Subcutaneous abdominal adipose tissue (tissue), 5 donors: Measurements from ENCODE around the gene RETREG1.

Experiments
- H3K27ac ChIP-seq: one replicate; pipeline ENCODE4 v1.7.0; 2013; ENCODE audit warnings: low read depth, mild to moderate bottlenecking, inconsistent platforms, low read length, moderate library complexity
- H3K27me3 ChIP-seq, 5 donors: one replicate each; pipeline ENCODE4 v1.7.0; 2013; ENCODE audit warnings: low read length in 5 of 5, inconsistent platforms in 1 of 5; ENCODE audit not compliant: control insufficient read depth in 5 of 5, insufficient read depth in 4 of 5
- H3K36me3 ChIP-seq, 5 donors: one replicate each; pipeline ENCODE4 v1.7.0; 2013; ENCODE audit warnings: low read length in 5 of 5; ENCODE audit not compliant: control insufficient read depth in 5 of 5, insufficient read depth in 5 of 5
- H3K4me1 ChIP-seq, 5 donors: one replicate each; pipeline ENCODE4 v1.7.0; 2013; ENCODE audit warnings: low read length in 5 of 5, mild to moderate bottlenecking in 3 of 5, moderate library complexity in 1 of 5; ENCODE audit not compliant: control insufficient read depth in 5 of 5, insufficient read depth in 5 of 5
- H3K4me3 ChIP-seq, 5 donors: one replicate each; pipeline ENCODE4 v1.7.0; 2013; ENCODE audit warnings: low read length in 5 of 5, low read depth in 1 of 5
- H3K9ac ChIP-seq, 5 donors: one replicate each; pipeline ENCODE4 v1.7.0; 2013; ENCODE audit warnings: low read length in 5 of 5, mild to moderate bottlenecking in 4 of 5, moderate library complexity in 3 of 5
- H3K9me3 ChIP-seq, 5 donors: one replicate each; pipeline ENCODE4 v1.7.0; 2013; ENCODE audit warnings: low read length in 5 of 5; ENCODE audit not compliant: control insufficient read depth in 5 of 5
- donor health status: healthy.
- donor health status: healthy.
- donor health status: healthy.
- donor health status: healthy.
- donor health status: healthy.

The RETREG1 gene

GRCh38 chr5:16600397-16600796, 16.4 kb downstream of the RETREG1 start:
- Histone ChIP-seq H3K27me3 (no peaks in the 10 kb centered on the region), H3K4me3 (no peak overlapping the region), H3K4me1 (peaks cover 0 to 36% (median 23%) of the 10 kb centered on the region in 5 donors), H3K27ac (no peak overlapping the region), H3K9ac (no peak overlapping the region), H3K36me3 (peaks cover 0 to 4% (median 0%) of the 10 kb centered on the region in 5 donors), H3K9me3 (peaks cover 0 to 2% (median 0%) of the 10 kb centered on the region in 5 donors)

DNA sequence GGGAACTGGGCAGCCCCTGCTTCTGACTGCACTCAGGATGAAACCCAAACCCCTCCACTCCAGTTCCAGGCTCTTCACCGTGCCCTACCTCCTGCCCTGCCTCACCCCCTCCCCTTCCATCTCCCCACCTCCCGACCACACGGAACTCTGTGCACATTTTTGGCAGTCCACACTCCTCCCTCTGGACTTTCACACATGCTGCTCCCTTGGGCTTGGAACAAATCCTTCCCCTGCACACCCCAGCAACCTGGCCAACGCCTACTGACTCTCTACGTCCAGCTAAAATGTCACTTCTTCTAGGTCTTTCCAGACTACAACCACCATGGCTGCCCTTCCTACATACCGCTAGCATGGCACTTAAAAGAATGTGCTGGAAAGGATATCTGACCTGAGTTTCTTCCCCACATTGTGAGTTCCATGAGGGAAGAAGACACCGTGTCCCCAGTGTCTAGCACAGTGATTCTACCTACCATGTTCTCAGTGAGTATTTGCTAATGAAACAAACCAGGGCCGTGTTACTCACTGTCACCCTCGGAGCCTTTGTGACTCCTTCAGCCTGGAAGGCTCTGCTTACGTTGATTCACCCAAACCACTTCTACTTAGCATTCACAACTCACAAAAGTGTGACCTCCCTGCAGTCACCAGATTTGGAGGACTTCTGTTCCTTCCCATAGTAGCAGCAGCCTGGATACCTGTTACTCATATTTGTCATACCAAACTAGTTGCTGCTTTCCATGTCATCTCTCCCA, 18.7 kb downstream of the RETREG1 start:
- Histone ChIP-seq H3K9me3 (no peaks in the 10 kb centered on the region), H3K36me3 (peaks cover 0 to 4% (median 0%) of the 10 kb centered on the region in 5 donors), H3K27ac (no peak overlapping the region), H3K27me3 (no peaks in the 10 kb centered on the region), H3K4me3 (no peak overlapping the region), H3K9ac (no peak overlapping the region), H3K4me1 (peaks cover 0 to 43% (median 34%) of the 10 kb centered on the region in 5 donors)

DNA sequence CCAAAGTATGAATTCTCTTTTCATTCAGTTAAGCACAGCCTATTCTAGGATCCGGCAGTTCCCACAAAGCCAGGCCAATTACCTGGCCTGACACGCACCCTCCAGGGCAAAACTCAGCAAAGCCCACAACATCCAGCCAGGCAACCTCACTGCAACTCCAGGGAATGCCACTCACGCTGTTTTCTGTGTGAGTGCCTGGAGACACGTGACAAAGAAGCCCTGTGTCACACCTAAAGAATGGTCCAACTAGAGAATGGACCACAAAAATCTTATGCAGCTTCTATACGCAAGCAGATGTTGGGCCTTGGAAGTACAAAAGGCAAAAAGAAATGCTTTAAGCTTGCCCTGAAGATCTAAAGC, 20.2 kb downstream of the RETREG1 start:
- H3K9ac ChIP-seq: peak overlapping the region in 2 of 5 donors; percentile 12 to 13
- no peaks in the 10 kb centered on the region for H3K27me3 ChIP-seq
- peaks cover 0 to 46% (median 36%) of the 10 kb centered on the region in 5 donors for H3K4me1 ChIP-seq
- H3K36me3 ChIP-seq: no peaks in the 10 kb centered on the region
- H3K27ac ChIP-seq: peak overlapping the region; percentile 87
- no peaks in the 10 kb centered on the region for H3K9me3 ChIP-seq
- H3K4me3 ChIP-seq: no peak overlapping the region

GRCh38 chr5:16595881-16596580, 20.8 kb downstream of the RETREG1 start:
- Histone ChIP-seq H3K36me3 (no peaks in the 10 kb centered on the region), H3K9ac (peak overlapping the region in 2 of 5 donors; percentile 12 to 25), H3K4me3 (no peak overlapping the region), H3K4me1 (peaks cover 0 to 50% (median 35%) of the 10 kb centered on the region in 5 donors), H3K27me3 (no peaks in the 10 kb centered on the region), H3K9me3 (no peaks in the 10 kb centered on the region), H3K27ac (peak overlapping the region; percentile 87)

GRCh38 chr5:16593628-16594027, 23.2 kb downstream of the RETREG1 start:
- Histone ChIP-seq H3K27ac (peak overlapping the region; percentile 17), H3K9me3 (no peaks in the 10 kb centered on the region), H3K36me3 (no peaks in the 10 kb centered on the region), H3K9ac (no peak overlapping the region), H3K27me3 (no peaks in the 10 kb centered on the region), H3K4me3 (no peak overlapping the region), H3K4me1 (peaks cover 0 to 51% (median 32%) of the 10 kb centered on the region in 5 donors)

GRCh38 chr5:16593013-16593412, 23.8 kb downstream of the RETREG1 start:
- no peak overlapping the region for H3K4me3 ChIP-seq
- no peaks in the 10 kb centered on the region for H3K36me3 ChIP-seq
- no peak overlapping the region for H3K27ac ChIP-seq
- H3K9ac ChIP-seq: no peak overlapping the region
- peaks cover 0 to 45% (median 34%) of the 10 kb centered on the region in 5 donors for H3K4me1 ChIP-seq
- no peaks in the 10 kb centered on the region for H3K27me3 ChIP-seq
- H3K9me3 ChIP-seq: no peaks in the 10 kb centered on the region

DNA sequence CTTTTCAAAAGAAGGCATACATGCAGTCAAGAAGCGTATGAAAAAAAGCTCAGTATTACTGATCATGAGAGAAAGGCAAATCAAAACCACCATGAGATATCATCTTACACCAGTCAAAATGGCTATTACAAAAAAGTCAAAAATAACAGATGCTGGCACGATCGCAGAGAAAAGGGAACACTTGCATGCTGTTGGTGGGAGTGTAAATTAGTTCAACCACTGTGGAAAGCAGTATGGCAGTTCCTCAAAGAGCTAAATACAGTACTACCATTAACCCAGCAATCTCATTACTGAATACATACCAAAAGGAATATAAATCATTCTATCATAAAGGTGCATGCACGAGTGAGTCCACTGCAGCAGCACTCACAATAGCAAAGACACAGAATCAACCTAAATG, 24.5 kb downstream of the RETREG1 start:
- peaks cover 0 to 43% (median 30%) of the 10 kb centered on the region in 5 donors for H3K4me1 ChIP-seq
- H3K4me3 ChIP-seq: no peak overlapping the region
- no peak overlapping the region for H3K9ac ChIP-seq
- no peaks in the 10 kb centered on the region for H3K27me3 ChIP-seq
- H3K36me3 ChIP-seq: no peaks in the 10 kb centered on the region
- no peaks in the 10 kb centered on the region for H3K9me3 ChIP-seq
- no peak overlapping the region for H3K27ac ChIP-seq

GRCh38 chr5:16590685-16591084, 26.1 kb downstream of the RETREG1 start:
- H3K27me3 ChIP-seq: no peaks in the 10 kb centered on the region
- H3K9ac ChIP-seq: no peak overlapping the region
- H3K4me3 ChIP-seq: no peak overlapping the region
- no peaks in the 10 kb centered on the region for H3K36me3 ChIP-seq
- no peaks in the 10 kb centered on the region for H3K9me3 ChIP-seq
- no peak overlapping the region for H3K27ac ChIP-seq
- H3K4me1 ChIP-seq: peaks cover 0 to 30% (median 18%) of the 10 kb centered on the region in 5 donors

DNA sequence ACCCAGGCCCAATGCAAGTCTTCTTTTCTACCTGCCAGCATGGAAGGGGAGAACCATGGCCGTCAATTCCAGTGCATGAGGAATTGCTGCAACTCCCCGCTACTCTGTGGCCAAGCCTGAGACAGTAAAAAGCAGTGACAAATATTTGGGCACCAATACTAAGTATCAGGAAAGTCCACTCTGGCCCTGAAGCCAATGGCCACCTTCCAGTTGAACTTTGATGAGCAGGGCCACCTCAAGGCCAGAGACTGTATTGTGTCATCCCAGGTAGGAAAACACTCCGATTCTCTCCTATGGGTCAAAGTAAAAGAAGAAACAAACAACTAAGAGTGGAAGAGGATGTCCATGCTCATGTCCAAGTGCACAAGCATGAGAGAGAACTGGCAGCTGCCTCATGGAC, 27.1 kb downstream of the RETREG1 start:
- H3K4me1 ChIP-seq: peaks cover 0 to 21% (median 14%) of the 10 kb centered on the region in 5 donors
- no peak overlapping the region for H3K9ac ChIP-seq
- no peaks in the 10 kb centered on the region for H3K9me3 ChIP-seq
- H3K36me3 ChIP-seq: no peaks in the 10 kb centered on the region
- no peak overlapping the region for H3K27ac ChIP-seq
- H3K27me3 ChIP-seq: no peaks in the 10 kb centered on the region
- H3K4me3 ChIP-seq: no peak overlapping the region
